Measurements from ENCODE around the gene YRDC.

The YRDC gene

DNA sequence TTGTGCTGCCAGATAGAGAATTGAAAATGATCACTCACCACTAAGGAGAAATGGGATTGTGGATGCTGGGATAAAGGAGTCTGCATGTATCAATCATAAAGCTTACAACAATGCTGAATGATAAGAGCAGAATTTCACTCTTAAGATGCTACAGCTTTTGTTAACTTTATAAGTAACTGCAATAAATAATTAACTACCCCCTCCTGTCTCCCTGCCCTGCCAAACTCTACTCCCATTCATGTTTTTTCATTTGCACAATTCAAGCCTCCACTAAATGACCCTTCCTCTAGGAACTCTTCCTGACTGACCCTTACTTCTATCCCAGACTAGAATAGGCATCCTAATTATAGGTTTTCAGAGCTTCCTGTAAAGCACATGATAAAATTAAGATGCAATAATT is 36.5 kb upstream of the YRDC start:
- Histone ChIP-seq H3K36me3 (ENCODE audit: insufficient read depth, low read length) (peaks cover 18% of the 10 kb centered on the region), H3K9ac (ENCODE audit: low read depth, low read length) (no peak overlapping the region), H3K4me3 (ENCODE audit: low read length) (no peak overlapping the region), H3K9me3 (ENCODE audit: insufficient read depth, low read depth, low read length) (no peaks in the 10 kb centered on the region), H3K27me3 (ENCODE audit: insufficient read depth, low read length) (no peaks in the 10 kb centered on the region), H3K4me1 (ENCODE audit: insufficient read depth, low read length) (no peaks in the 10 kb centered on the region; the same call in 1 of the 2 replicates), H3K27ac (ENCODE audit: low read depth, low read length) (no peak overlapping the region)

DNA sequence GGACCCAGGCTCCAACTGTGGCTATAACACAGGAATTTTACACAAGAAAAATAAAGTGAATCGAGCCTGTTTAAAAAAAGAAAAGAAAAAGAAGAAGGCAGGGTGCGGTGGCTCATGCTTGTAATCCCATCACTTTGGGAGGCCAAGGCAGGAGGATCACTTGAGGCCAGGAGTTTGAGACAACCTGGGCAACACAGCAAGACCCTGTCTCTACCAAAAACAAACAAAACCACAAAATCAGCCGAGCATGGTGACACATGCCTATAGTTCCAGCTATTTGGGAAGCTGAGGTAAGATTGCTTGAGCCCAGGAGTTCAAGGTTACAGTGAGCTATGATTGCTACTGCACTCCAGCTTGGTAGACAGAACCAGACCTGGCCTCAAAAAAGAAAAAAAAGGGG is 33.6 kb upstream of the YRDC start:
- over 99% methylated on average over 3 of the region's 3 CpGs for WGBS
- Histone ChIP-seq H3K36me3 (ENCODE audit: insufficient read depth, low read length) (peaks cover 34% of the 10 kb centered on the region), H3K9ac (ENCODE audit: low read depth, low read length) (no peak overlapping the region), H3K9me3 (ENCODE audit: insufficient read depth, low read depth, low read length) (no peaks in the 10 kb centered on the region), H3K4me1 (ENCODE audit: insufficient read depth, low read length) (no peaks in the 10 kb centered on the region; the same call in 1 of the 2 replicates), H3K27me3 (ENCODE audit: insufficient read depth, low read length) (no peaks in the 10 kb centered on the region), H3K27ac (ENCODE audit: low read depth, low read length) (no peak overlapping the region), H3K4me3 (ENCODE audit: low read length) (no peak overlapping the region)

DNA sequence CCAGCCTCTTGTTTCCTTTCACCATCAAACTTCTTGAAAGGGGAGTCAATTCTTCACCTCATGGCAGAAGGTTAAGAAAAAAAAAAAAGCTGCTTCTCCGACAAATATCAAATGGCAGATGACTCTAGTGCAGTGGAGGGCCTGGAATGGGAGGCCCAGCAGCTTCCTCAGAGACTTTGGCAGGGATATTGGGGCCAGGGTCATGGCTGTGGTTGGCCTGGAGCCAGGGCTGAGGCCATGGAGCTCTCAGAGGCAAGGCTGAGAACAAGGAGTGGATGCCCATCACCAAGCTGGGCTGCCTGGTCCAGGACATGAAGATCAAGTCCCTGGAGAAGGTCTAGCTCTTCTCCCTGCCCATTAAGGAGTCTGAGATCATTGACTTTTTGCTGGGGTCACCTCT is 32.7 kb upstream of the YRDC start:
- Histone ChIP-seq H3K27ac (ENCODE audit: low read depth, low read length) (no peak overlapping the region), H3K36me3 (ENCODE audit: insufficient read depth, low read length) (peaks cover 42% of the 10 kb centered on the region), H3K27me3 (ENCODE audit: insufficient read depth, low read length) (no peaks in the 10 kb centered on the region), H3K4me1 (ENCODE audit: insufficient read depth, low read length) (no peaks in the 10 kb centered on the region; the same call in 1 of the 2 replicates), H3K9me3 (ENCODE audit: insufficient read depth, low read depth, low read length) (no peaks in the 10 kb centered on the region), H3K9ac (ENCODE audit: low read depth, low read length) (no peak overlapping the region), H3K4me3 (ENCODE audit: low read length) (no peak overlapping the region)
- 100% methylated on average over 1 of the region's 1 CpG for WGBS

DNA sequence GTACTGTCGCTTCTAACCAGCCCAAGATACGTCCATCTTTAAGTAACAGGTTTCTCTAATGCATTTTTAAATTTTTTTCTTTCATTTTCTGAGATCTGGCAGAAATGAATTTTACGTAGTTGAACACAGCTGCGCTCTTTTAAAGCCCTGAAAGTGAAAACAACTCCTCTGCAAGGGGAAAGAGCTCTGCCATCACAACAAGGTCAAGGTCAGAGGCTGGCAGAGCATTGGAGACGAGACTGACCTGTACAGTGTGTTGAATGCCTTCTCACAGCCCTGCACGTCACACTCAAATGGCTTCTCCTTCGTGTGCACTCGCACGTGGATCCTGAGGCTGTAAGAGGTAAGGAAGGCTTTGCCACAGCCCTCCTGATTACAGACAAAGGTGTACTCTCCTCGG is 31.7 kb upstream of the YRDC start:
- H3K9ac ChIP-seq (ENCODE audit: low read depth, low read length), result no peak overlapping the region
- no peaks in the 10 kb centered on the region for H3K27me3 ChIP-seq (ENCODE audit: insufficient read depth, low read length)
- no peak overlapping the region for H3K27ac ChIP-seq (ENCODE audit: low read depth, low read length)
- no peaks in the 10 kb centered on the region; the same call in 1 of the 2 replicates for H3K4me1 ChIP-seq (ENCODE audit: insufficient read depth, low read length)
- H3K36me3 ChIP-seq (ENCODE audit: insufficient read depth, low read length), result peaks cover 52% of the 10 kb centered on the region
- no peaks in the 10 kb centered on the region for H3K9me3 ChIP-seq (ENCODE audit: insufficient read depth, low read depth, low read length)
- H3K4me3 ChIP-seq (ENCODE audit: low read length), result no peak overlapping the region
- 92% methylated on average over 10 of the region's 10 CpGs for WGBS

DNA sequence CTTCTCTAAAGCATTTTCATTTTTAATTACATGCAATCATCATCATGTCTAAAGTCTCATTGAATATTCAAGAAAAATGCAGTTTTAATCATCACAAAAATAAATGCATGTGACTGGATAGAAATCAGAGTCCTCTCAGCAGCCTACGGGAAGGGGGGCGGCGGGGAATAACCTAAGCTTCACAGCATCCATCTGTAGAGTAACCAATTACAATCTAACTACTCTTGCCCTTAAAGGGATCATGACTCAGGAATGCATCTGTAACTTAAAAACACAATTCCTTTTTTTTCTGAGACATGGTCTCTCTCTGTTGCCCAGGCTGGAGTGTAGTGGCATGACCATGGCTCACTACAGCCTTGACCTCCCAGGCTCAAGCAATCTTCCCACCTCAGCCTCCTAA is 28.8 kb upstream of the YRDC start:
- no peak overlapping the region for H3K9ac ChIP-seq (ENCODE audit: low read depth, low read length)
- H3K27ac ChIP-seq (ENCODE audit: low read depth, low read length), result no peak overlapping the region
- peaks cover 74% of the 10 kb centered on the region for H3K36me3 ChIP-seq (ENCODE audit: insufficient read depth, low read length)
- 67% methylated on average over 3 of the region's 3 CpGs for WGBS
- H3K4me1 ChIP-seq (ENCODE audit: insufficient read depth, low read length), result no peaks in the 10 kb centered on the region
- no peak overlapping the region for H3K4me3 ChIP-seq (ENCODE audit: low read length)
- H3K9me3 ChIP-seq (ENCODE audit: insufficient read depth, low read depth, low read length), result no peaks in the 10 kb centered on the region
- no peaks in the 10 kb centered on the region for H3K27me3 ChIP-seq (ENCODE audit: insufficient read depth, low read length)

DNA sequence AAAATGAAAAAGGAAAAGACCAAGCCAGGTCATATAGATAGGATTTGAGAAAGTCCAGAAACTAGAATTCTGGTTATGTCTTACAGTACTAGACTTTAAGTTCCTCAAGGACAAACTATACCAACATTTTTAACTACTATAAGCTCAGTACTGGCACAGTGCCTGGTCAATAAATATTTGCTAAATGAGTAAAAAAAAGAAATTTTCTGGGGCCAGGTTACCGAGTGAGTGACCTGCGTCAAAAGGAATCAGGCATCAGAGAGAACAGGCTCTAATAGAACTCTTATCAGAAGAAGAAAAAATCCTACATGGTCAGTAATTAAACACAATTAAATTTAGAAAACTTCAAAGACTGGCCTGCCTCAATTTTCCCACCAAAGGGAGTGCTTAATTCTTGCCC is 23.8 kb upstream of the YRDC start:
- no peaks in the 10 kb centered on the region for H3K27me3 ChIP-seq (ENCODE audit: insufficient read depth, low read length)
- no peaks in the 10 kb centered on the region for H3K9me3 ChIP-seq (ENCODE audit: insufficient read depth, low read depth, low read length)
- no peaks in the 10 kb centered on the region for H3K4me1 ChIP-seq (ENCODE audit: insufficient read depth, low read length)
- peaks cover 80% of the 10 kb centered on the region for H3K36me3 ChIP-seq (ENCODE audit: insufficient read depth, low read length)
- no peak overlapping the region for H3K4me3 ChIP-seq (ENCODE audit: low read length)
- 95% methylated on average over 2 of the region's 2 CpGs for WGBS
- H3K27ac ChIP-seq (ENCODE audit: low read depth, low read length), result no peak overlapping the region
- no peak overlapping the region for H3K9ac ChIP-seq (ENCODE audit: low read depth, low read length)

DNA sequence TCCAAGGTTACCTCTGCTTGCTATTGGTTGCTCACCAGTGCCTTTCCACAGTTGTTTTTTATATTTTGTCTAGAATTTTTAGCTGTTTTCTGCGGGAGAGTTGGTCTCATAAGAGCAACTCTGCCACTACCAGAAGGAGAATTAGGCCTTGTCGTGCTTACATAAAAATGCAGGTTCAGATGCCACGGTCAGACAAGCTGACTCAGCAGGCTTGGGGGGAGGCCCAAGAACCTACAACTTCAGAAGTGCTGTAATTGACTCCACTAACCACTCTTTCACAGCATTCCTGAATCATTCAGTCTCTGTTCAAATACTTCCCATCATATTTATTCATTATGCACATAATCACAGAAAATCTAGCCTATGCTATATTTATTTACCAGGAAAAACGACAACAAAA is 23.1 kb upstream of the YRDC start:
- H3K4me1 ChIP-seq (ENCODE audit: insufficient read depth, low read length), result no peaks in the 10 kb centered on the region
- H3K9ac ChIP-seq (ENCODE audit: low read depth, low read length), result no peak overlapping the region
- 92% methylated on average over 4 of the region's 4 CpGs for WGBS
- peaks cover 75% of the 10 kb centered on the region for H3K36me3 ChIP-seq (ENCODE audit: insufficient read depth, low read length)
- H3K27ac ChIP-seq (ENCODE audit: low read depth, low read length), result no peak overlapping the region
- H3K4me3 ChIP-seq (ENCODE audit: low read length), result no peak overlapping the region
- no peaks in the 10 kb centered on the region for H3K27me3 ChIP-seq (ENCODE audit: insufficient read depth, low read length)
- H3K9me3 ChIP-seq (ENCODE audit: insufficient read depth, low read depth, low read length), result no peaks in the 10 kb centered on the region

DNA sequence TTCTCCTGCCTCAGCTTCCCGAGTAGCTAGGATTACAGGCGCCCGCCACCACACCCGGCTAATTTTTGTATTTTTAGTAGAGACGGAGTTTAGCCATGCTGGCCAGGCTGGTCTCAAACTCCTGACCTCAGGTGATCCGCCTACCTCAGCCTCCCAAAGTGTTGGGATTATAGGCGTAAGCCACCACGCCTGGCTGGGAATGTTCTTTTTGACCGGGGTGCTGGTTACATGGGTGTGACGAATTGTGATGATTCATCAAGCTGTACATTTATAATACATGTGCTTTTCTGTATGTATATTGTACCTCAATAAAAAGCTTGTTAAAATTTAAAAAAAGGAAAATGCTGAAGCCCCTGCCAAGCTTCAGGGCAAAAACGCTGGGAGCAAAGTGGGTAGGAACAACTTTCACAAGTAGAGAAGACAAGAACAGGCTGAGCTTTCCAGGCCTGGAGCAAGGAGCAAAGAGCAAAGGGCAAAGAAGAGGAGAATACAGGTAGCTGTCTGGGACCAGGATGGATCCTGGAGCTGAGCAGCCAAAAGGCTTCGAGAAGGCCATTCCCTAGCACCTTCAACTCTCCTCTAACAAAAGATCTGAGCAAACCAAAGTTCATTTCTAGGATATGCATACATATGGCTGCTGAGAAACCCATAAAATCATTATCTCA is 20.5 kb upstream of the YRDC start:
- 87% methylated on average over 11 of the region's 12 CpGs for WGBS
- Histone ChIP-seq H3K9me3 (ENCODE audit: insufficient read depth, low read depth, low read length) (no peaks in the 10 kb centered on the region), H3K36me3 (ENCODE audit: insufficient read depth, low read length) (peaks cover 63% of the 10 kb centered on the region), H3K27ac (ENCODE audit: low read depth, low read length) (no peak overlapping the region), H3K9ac (ENCODE audit: low read depth, low read length) (no peak overlapping the region), H3K4me1 (ENCODE audit: insufficient read depth, low read length) (no peaks in the 10 kb centered on the region), H3K27me3 (ENCODE audit: insufficient read depth, low read length) (no peaks in the 10 kb centered on the region), H3K4me3 (ENCODE audit: low read length) (no peak overlapping the region)

DNA sequence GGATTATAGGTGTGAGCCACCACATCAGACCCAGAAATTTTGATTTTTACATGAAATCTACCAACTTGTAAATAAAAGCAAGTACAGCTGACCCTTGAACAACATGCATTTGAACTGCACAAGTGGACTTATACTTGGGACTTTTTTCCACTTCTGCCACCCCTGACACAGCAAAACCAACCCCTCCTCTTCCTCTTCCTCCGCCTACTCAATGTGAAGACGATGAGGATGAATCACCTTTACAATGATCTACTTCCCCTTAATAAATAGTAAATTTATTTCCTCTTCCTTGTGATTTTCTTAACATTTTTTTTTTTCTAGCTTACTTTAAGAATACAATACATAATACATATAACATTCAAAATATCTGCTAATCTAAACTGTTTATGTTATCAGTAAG is 17.5 kb upstream of the YRDC start:
- Histone ChIP-seq H3K9me3 (ENCODE audit: insufficient read depth, low read depth, low read length) (no peaks in the 10 kb centered on the region), H3K4me3 (ENCODE audit: low read length) (no peak overlapping the region), H3K4me1 (ENCODE audit: insufficient read depth, low read length) (no peaks in the 10 kb centered on the region), H3K27ac (ENCODE audit: low read depth, low read length) (no peak overlapping the region), H3K27me3 (ENCODE audit: insufficient read depth, low read length) (no peaks in the 10 kb centered on the region), H3K36me3 (ENCODE audit: insufficient read depth, low read length) (peaks cover 63% of the 10 kb centered on the region), H3K9ac (ENCODE audit: low read depth, low read length) (no peak overlapping the region)
- WGBS, result 95% methylated on average over 2 of the region's 2 CpGs

DNA sequence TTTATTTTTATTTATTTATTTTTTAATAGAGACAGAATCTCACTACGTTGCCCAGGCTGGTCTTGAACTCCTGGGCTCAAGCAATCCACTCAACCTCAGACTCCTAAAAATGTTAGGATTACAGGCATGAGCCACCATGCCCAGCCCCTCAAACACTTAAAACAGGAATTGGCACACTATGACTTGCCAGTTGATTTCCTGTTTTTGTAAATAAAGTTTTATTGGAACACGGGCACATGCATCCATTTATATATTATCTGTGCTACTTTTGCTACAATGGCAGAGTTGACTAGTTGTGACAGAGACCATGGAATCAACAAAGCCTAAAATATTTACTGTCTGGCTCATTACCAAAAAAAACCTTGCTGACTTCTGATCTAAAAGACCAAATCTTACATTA is 16.0 kb upstream of the YRDC start:
- WGBS, result 99% methylated on average over 2 of the region's 2 CpGs
- peaks cover 67% of the 10 kb centered on the region for H3K36me3 ChIP-seq (ENCODE audit: insufficient read depth, low read length)
- H3K4me3 ChIP-seq (ENCODE audit: low read length), result no peak overlapping the region
- H3K4me1 ChIP-seq (ENCODE audit: insufficient read depth, low read length), result no peaks in the 10 kb centered on the region
- no peaks in the 10 kb centered on the region for H3K9me3 ChIP-seq (ENCODE audit: insufficient read depth, low read depth, low read length)
- H3K27me3 ChIP-seq (ENCODE audit: insufficient read depth, low read length), result no peaks in the 10 kb centered on the region
- no peak overlapping the region for H3K27ac ChIP-seq (ENCODE audit: low read depth, low read length)
- H3K9ac ChIP-seq (ENCODE audit: low read depth, low read length), result no peak overlapping the region

DNA sequence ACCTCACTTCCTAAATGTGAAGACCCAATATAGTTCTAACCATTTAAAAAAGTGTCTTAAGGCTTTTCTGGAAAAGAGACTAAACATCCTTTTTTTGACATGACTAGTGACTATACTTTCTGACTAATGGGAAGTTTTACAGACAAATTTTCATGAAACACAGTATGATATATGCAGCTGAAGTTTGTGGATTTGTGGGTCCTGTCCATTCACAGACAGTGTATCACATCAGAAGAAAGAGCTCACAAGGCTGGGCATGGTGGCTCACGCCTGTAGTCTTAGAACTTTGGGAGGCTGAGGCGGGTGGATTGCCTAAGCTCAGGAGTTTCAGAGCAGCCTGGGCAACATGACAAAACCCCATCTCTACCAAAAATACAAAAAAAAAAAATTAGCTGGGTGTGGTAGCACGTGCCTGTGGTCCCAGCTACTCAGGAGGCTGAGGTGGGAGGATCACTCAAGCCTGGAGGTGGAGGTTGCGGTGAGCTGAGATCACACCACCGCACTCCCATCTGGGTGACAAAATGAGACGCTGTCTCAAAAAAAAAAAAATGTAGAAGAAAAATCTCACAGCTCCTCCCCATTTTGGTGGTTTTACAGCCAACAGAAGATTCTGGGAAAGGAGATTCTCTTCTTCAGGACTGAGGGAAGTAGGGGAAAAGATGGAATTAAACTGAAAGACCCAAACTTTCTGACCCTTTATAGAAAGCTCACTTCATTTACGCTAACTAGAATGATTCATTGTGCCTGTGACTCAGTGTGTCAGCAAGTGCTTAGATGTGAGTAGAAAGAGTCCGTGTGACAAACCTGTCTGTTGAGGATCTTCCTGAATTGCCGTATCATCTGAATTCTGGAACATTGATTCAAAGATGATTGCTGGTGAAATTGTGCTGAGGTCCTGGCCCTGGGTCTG is 15.2 kb upstream of the YRDC start:
- H3K4me1 ChIP-seq (ENCODE audit: insufficient read depth, low read length), result no peaks in the 10 kb centered on the region
- H3K4me3 ChIP-seq (ENCODE audit: low read length), result no peak overlapping the region
- H3K27ac ChIP-seq (ENCODE audit: low read depth, low read length), result no peak overlapping the region
- no peaks in the 10 kb centered on the region for H3K9me3 ChIP-seq (ENCODE audit: insufficient read depth, low read depth, low read length)
- 96% methylated on average over 8 of the region's 9 CpGs for WGBS
- H3K36me3 ChIP-seq (ENCODE audit: insufficient read depth, low read length), result peaks cover 62% of the 10 kb centered on the region
- H3K9ac ChIP-seq (ENCODE audit: low read depth, low read length), result no peak overlapping the region
- no peaks in the 10 kb centered on the region for H3K27me3 ChIP-seq (ENCODE audit: insufficient read depth, low read length)

Data from HUES64 (cell line).